ENCODE results near the gene ADARB1.
"Not testable (repeated sequence)": the region's sequence is repeated elsewhere in the genome, so short reads cannot be mapped to it uniquely, and the experiment has no call there.

Gene ADARB1, protein sequence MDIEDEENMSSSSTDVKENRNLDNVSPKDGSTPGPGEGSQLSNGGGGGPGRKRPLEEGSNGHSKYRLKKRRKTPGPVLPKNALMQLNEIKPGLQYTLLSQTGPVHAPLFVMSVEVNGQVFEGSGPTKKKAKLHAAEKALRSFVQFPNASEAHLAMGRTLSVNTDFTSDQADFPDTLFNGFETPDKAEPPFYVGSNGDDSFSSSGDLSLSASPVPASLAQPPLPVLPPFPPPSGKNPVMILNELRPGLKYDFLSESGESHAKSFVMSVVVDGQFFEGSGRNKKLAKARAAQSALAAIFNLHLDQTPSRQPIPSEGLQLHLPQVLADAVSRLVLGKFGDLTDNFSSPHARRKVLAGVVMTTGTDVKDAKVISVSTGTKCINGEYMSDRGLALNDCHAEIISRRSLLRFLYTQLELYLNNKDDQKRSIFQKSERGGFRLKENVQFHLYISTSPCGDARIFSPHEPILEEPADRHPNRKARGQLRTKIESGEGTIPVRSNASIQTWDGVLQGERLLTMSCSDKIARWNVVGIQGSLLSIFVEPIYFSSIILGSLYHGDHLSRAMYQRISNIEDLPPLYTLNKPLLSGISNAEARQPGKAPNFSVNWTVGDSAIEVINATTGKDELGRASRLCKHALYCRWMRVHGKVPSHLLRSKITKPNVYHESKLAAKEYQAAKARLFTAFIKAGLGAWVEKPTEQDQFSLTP

DNA sequence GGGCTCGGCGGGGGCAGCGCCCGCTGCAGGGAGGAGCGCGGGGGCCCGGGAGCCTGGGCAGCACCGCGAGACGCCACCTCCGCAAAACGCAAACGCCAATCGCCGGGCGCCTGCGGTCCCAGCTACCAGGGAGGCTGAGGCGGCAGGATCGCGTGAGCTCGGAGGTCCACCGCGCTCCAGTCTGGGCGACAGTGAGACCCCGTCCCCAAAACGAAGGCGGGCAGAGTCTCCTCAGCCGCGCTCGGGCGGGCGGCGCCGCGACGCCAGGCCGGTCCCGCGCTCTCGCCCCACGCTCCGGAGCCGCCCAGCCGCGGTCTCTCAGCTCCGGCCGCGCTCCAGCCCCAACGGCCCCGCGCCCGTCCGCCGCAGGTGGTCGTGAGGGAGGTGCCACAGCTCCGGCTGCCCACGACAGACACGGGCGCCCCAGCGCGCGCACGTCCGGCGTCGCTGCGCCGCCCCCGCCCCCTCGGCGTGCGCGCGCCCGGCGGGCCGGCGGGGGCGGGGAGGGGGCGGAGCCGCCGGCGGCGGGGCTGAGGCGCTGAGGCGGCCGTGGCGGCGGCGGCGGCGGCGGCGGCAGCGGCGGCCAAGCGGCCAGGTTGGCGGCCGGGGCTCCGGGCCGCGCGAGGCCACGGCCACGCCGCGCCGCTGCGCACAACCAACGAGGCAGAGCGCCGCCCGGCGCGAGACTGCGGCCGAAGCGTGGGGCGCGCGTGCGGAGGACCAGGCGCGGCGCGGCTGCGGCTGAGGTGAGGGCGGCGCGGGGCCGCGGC, at the start of gene ADARB1:
TSS of gene ADARB1 (plus strand) at position 533 of the 770 bp plus-strand sequence. CDS start 97,077 bp downstream, outside the sequence.
- DNase-seq = peak; percentile 39

DNA sequence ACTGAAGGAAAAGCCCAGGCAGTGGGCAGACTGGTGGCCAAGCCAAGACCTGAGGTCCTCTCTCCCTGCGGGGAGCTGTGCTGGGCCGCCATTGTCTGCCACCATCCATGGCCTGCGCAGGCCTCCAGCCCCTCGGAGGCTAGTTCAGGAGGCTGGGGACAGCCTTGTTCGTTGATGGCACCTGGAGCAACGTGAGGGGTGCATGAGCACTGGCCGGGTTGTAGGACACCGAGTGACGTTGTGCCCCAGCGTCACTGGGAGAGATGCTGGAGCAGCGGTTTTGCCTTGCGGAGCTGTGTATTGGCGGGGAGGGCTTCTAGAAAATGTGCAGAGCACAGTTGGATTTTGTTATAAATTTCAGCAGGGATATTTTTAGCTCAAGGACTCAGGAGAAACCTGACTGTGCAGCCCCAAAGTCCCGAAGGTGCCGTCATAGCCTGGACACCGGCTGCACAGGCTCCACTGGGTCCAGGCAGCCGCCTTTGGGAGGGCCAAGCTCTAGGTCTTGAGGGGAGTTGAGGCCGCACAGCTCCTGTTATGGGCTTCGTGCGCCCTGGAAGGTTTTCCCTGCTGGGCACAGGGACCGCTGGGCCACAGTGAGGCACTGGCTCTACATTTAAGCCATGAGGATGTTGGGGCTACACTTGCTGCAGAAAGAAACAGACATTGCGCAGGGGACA, 48.2 kb upstream of the ADARB1 start:
- no peak for DNase-seq

DNA sequence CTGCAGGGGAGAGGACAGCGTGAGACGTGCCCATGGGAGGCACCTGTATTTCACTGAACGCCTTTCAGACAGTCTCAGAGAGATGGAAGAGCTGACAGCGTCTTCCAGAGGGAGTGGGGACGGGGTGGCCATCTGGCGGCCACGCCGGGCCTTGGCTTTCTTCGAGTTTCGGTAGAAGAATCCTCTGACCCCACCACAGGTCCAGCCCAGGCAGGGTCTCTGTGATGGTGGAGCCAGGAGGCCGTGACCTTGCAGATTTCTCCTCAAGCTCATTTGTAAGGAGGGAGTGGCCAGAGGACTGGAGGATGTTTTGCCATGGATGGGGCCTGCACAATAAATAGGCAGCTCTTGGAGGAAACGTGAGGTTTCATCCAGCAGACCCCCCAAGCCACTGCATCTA, 47.6 kb upstream of the ADARB1 start:
- DNase-seq = no peak

DNA sequence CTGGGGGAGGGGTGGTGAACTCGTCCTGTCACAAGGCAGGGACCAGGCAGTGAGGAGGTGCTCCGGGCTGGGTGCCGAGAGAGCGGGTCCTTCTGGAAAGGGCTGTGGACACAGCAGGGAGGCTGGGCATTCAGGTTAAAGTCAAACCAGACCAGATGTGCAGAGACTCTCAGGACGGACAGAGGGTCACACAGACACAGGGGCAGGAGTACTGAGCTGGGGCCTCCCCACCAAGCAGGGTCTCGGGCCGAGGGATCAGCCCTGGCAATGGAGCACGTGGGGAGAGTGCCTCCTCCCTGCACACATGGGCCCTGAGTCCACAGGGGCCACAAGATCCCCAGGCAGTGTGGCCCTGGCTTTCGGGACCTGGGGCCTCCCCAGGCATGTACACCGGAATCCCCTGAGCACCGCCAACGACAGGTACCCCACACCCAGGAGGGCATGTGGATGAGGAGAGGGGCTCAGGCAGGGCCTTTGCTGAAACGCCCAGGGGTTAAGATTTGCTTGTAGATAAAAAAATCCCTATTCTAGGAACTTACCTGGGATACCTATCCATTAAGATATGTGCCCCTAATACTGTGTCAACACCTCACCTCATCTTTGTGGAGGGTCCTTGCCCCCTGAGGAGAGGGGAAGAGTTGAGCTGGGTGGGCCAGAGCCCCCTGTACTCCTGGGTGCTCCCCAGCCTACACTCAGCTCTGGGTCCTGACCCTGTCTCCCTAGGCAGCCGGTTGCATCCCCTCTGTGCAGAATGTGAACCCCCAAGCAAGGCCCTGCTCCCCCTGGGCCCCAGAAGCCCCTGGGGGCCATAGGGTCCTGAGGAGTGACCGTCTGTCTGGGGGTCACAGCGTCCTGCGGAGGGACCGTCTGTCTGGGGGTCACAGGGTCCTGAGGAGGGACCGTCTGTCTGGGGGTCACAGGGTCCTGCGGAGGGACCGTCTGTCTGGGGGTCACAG, 46.9 kb upstream of the ADARB1 start:
- no peak for DNase-seq

DNA sequence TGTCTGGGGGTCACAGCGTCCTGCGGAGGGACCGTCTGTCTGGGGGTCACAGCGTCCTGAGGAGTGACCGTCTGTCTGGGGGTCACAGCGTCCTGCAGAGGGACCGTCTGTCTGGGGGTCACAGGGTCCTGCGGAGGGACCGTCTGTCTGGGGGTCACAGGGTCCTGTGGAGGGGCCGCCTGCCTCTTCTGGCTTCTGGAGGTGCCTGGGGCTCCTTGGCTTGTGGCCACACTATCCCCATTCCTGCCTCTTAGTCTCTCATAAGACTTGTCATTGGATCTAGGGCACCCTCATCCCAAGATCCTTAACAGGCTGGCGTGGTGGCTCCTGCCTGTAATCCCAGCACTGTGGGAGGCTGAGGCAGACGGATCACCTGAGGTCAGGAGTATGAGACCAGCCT, 45.7 kb upstream of the ADARB1 start:
- DNase-seq = not testable (repeated sequence)

DNA sequence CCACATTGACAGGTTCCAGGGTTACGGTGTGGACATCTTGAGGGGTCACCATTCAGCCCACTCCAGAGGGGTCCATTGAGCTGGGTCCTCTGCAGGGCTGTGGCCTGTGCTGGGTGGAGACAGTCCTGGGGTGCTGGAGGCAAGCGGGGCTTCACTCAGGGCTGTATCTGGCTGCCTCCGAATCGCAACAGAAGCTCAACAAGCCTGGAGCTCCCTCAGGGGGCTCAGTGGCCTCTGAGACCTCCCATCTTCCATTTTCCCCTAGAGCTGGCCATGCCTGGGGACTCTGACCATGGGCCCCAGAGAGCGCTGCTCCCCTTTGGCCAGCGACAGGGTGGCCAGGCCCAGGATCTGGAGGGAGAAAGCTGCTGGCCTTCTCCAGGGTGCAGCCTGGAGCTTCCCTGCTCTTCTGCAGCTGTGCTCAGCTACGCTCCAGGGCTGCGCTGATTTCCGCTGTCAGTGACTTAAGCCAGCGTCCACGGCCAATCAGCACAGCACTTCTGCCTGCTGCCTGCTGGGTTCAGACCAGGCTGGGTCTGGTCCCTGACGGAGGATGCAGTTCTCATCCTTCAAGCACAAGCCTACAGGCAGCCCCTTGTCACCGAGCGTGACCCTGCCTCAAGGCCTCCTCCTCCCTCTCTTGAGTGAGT, 45.0 kb upstream of the ADARB1 start:
- DNase-seq = no peak

DNA sequence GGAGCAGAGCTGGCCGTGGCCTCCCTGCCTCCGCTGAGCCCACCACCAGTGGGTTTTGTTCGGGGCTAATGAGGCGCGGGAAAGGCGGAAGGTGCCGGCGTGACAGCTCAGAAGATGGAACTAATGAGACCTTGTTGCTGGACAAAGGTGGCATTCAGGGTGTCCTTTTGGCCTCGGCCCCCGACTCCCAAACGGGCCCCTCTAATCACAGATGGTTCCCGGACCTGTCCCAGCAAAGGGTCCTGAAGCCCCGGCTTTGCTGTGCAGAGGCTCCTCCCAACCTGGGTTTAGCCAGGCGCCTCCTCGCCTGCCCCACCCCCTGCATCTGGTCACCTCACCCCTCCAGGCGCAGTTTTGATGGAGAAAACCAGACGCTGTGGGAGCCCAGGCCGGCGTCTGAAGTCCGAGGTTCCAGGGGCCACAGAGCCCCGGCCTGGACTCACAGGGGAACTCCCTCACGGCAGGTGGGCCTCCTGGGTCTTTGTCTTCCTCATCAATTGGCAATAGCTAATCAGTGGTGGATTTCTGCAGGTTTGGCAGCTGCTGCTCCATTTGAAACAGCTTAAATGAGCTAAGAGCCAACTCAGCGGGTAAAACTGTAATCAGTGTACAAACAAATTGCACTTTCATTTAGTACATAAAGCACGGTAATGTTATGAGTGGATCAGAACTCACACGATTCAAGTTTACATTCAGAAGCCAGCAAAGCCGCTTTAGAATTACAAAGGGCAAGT, 44.3 kb upstream of the ADARB1 start:
- no peak for DNase-seq

DNA sequence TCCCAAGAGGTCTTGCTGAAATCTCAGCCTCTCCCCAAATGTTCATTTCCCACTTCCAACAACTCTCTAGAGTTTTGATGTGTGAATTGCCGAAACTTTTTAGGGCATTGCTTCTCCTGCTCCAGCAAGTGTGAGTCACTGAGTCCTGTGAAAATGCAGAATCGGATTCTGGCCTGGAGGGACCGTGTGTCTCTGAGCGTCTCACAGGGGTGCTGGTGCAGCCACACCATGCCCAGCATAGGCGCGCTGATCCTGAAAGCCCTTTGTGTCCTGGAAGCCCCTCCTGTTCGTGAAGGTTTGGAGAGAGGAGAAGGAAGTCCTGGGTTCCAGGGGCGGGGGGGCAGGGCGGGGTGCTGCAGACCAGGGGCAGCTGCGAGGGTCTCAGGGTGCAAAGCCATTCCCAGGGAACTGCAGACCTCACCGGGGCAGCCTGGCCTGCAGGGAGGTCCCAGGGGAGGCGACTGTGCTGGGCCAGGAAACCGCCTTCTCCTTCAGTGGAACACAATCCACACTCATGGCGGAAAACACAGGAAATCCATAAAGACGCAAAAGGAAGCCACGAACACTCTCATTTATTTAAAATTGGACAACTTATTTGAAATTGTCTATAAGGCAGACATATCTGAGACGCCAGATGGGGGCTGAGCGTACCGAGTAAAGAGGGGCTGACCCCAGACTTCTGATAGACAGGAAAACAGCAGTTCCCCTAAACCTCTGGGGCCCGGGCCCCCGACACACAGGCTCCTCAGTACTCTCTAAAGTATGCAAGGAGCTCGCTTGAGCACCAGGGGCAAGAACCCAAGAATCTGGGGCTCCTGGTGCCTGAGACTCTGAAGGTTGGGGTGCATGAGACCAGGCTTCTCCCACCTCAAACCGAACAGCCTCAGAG, 43.5 kb upstream of the ADARB1 start:
- no peak for DNase-seq

DNA sequence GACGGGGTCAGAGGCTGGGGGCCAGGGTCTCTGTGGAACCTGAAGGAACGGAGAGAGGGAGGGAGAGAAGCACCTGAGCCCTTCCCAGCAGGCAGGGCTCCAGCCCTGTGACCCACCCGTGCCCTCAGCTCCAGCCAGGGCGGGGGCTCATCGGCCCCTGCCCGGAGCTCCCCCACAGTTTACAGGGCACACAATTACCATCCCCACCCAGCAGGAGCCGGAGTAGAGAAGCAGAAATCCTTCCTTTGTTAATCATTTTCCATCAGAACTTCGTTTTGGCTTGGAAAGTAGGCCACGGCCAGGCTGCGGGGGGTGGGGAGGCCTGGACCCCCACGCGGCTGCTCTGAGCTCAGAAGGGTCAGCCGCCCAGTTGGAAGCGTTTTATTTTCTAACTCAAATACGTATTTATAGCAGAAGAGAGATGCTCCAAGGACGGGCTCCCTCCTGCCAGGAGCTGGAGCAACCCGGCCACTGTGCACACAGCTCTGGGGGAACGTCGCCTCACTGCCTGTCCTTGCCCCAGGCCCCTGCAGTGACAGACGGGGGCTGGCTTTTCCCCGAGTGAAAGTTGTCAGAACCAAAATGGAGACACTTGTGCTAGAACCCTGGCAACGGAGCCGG, 42.7 kb upstream of the ADARB1 start:
- no peak for DNase-seq

DNA sequence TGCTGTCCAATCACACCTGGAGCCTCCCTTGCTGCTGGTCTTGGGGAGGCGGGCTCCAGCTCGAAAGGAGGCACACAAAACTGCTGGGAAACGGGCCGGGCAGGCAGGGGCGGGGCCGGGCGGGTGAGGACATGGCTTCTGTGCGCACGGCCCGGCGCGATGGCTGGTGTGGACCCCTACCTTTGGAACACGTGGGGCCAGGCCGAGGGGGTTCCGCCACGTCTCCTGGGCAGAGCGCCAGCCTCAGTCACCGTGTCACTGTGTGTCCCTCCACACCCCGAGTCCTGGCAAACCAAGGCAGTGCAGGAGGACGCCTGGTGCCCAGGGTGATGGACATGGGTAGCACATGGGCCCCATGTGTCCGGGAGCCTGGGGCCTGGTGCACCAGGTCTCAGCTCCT, 42.0 kb upstream of the ADARB1 start:
- no peak for DNase-seq

DNA sequence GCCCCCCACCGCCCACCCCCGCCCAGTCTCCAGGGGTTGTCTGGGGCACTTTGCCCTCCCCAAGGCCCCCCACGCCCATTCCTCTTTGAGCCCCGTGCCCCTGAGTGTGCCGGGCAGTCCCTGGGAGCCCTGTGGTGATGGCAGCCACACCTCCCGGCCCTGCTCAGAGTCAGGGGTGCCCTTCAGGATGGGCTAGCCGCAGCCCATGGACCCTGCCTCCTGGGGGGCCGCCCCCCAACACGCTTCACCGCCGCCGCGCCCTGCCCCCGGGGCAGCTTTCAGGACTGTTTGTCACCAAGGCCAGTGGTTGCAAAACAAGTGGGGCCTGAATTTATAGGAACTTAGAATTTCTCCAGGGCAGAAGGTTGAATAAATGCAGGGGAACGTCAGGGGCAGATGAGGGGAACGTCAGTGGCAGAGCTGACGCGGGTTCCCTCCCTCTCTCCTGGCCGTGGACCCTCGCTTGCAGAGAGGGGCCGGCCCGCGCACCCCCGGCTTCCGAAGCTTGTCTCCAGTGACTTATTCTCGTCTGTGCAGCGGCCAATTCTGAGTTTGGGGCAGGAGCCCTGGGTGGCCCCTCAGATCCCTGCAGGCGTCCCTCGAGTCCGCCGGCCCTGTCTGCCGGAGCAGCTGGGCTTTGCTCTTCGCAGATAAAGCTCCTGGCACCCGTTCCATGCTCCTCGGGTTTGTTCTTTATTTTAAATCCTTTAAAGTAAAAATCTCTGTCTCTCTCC, 41.2 kb upstream of the ADARB1 start:
- DNase-seq = no peak

DNA sequence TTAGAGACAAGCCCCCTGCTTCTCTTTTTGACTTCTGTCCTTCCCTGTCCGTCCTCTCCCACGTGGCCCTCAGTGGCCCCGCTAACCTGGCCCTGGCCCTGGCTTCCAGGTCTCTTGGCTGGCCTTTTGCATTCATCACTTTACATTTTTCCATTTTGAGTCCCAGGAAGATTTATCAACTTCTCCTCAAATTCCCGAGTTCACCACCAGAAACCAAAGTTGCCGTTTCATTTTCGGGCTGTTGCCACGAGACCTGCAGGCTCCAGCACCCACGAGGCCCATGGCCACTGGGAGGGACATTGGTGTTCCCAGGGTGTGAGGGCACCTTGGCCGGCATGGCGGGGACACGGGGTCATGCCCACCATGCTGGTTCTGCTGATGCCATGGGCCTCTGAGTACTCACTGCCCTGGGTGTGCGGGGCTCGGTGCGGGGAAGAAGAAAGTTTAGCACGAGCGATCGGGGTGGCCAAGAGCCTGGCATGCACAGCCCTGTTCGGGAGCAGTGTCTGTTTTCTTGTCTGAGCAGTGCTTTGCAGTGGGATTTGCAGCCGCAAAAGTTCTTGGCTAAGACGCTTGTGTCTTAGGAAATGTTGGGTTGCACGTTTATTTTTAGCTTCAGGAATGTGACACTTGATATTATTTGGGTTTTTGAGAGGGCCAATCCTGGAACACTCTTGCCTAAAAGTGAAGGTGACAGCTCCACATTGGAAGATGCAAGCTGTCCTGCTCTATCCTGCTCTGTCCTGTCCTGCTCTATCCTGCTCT, 40.4 kb upstream of the ADARB1 start:
- DNase-seq = no peak

DNA sequence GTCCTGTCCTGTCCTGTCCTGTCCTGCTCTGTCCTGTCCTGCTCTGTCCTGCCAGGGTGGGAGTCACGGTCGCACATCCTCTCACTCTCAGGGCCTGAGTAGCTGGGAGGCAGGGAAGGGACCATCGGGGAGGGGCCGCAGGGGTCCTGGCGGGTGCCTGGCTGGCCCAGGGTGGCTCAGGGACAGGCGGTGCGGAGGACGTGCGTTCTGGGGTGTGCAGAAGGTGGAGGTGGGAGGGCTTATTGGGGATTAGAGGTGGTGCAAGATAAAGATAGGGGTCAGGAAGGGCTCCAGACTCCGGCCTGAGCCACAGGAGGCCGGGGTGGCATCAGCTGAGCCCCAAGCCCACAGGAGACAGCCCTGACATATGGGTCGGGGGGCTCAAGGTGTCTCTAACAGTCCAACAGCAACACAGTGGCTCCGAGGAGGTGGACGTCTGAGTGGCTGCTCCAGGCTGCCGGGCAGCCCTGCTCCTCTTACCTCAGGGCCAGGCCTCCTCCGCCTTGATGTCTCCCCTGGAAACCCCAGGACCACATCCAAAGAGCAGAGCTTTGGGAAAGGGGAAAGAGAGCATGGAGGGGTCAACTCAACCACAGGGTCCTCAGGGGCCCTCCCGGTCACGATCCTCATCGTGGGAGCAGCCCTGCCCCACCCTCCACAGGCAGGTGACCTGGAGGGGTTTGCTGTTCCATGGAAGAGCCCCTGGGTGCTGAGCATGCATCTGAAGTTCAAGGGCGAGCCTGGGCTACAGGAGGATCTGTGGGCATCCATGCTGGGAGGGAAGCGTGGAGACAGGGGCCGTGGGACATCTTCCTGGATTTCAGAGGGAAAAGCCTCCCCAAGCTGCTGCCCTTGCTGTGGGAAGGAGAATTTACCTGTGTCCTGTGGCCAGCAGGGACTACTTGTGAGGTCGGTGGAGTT, 39.6 kb upstream of the ADARB1 start:
- DNase-seq = no peak

DNA sequence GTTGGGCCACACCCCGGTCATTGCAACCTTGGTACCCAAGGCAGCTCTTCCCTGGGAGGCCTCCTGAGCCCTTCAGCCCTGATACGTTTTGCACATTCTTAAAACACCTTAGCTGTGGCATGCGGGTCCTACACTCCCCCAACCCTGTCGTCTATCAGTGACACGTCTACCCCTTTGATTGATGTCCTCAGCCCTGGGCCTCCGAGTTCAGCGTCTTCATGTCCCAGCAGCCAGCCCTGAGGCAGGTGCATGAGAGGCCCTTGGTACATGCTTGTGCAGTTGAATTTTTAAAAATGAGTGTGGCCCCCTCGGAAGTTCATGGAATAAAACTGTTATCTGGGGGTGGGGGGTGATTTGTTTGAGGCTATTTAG, 38.9 kb upstream of the ADARB1 start:
- no peak for DNase-seq

DNA sequence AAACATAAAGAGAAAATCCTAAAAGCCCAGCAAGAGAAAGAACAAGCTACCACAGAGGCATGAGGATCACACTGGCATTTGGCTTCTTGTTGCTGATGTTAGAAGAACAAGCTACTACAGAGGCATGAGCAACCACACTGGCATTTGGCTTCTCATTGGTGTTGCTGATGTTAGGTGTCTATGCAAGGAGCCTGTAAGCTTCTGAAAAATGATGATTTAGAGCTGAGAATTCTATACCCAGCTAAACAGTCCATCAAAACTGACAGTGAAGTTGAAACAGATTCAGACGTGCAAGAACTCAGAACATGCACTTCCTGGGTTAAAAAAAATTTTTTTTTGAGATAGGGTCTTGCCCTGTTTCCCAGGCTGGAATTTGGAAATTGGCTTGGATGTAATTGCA, 37.8 kb upstream of the ADARB1 start:
- no peak for DNase-seq

DNA sequence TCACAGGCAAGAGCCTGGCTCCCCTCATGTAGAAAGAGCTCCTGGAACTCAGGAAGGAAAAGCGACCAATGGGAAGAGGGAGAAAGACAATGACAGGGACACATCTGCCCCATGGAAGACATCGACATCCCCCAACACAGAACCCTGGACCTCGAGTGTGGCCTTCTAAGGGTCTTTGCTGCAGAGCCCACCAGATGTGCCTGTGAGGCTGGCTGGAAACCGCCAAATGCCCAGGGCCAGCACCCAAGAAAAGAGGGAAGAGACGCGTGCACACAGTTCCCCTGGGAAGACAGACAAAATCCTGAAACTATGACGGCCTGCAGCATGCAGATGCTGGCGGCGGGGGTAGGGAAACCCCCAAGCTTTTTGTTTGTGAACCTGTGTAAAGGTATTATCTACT, 36.4 kb upstream of the ADARB1 start:
- DNase-seq = no peak
